GM21360 (cell line): ENCODE results near the gene CASQ1.

Source experiments
- ATAC-seq: cut with Tn5 transposase; IDR thresholded peaks from one replicate; pipeline ENCODE4 v1.9.1; 2021; ENCODE audit warnings: mild to moderate bottlenecking, moderate library complexity; ENCODE audit not compliant: unreplicated experiment

Gene CASQ1

GRCh38 chr1:160224606-160225005, 34.2 kb downstream of the CASQ1 start:
- no peak for ATAC-seq

- ATAC-seq, result no peak
Observed at GRCh38 chr1:160225345-160225744, 35.0 kb downstream of the CASQ1 start.

- ATAC-seq, result no peak
Observed at GRCh38 chr1:160226623-160227022, 36.2 kb downstream of the CASQ1 start.

- ATAC-seq, result no peak
Observed at GRCh38 chr1:160227034-160227433, 36.7 kb downstream of the CASQ1 start.

- no peak for ATAC-seq
Observed at GRCh38 chr1:160227561-160227960, 37.2 kb downstream of the CASQ1 start.

GRCh38 chr1:160228431-160228830, 38.1 kb downstream of the CASQ1 start:
- no peak for ATAC-seq

- ATAC-seq, result no peak
Observed at GRCh38 chr1:160232911-160233310, 42.5 kb downstream of the CASQ1 start.

GRCh38 chr1:160236806-160237205, 46.4 kb downstream of the CASQ1 start:
- no peak for ATAC-seq

- no peak for ATAC-seq
Observed at GRCh38 chr1:160237558-160237957, 47.2 kb downstream of the CASQ1 start.

GRCh38 chr1:160238408-160238807, 48.0 kb downstream of the CASQ1 start:
- ATAC-seq, result no peak

GRCh38 chr1:160239582-160240299, 49.4 kb downstream of the CASQ1 start:
- ATAC-seq, result no peak

GRCh38 chr1:160243767-160244166, 53.4 kb downstream of the CASQ1 start:
- no peak for ATAC-seq

- no peak for ATAC-seq
Observed at GRCh38 chr1:160244209-160244608, 53.8 kb downstream of the CASQ1 start.

- no peak for ATAC-seq
Observed at GRCh38 chr1:160245434-160245833, 55.1 kb downstream of the CASQ1 start.

GRCh38 chr1:160247053-160247452, 56.7 kb downstream of the CASQ1 start:
- ATAC-seq, result no peak

GRCh38 chr1:160251011-160251410, 60.6 kb downstream of the CASQ1 start:
- no peak for ATAC-seq
